DOHH2 (cell line): Measurements from ENCODE around the gene GOLPH3.

Experiments
- H3F3A ChIP-seq: fragments of 200-600 bp; sonication (generic), shearing (Covaris generic); 2 replicates; pipeline ENCODE4 v1.6.0; 2016; ENCODE audit warnings: antibody characterized with exemption, mild to moderate bottlenecking; ENCODE audit not compliant: control insufficient read depth, insufficient read depth
- H3K27ac ChIP-seq: fragments of 200-600 bp; sonication (generic); 2 replicates; pipeline ENCODE4 v1.5.1; 2014; ENCODE audit warnings: low read depth, mild to moderate bottlenecking, low read length, moderate library complexity
- H3K27me3 ChIP-seq: fragments of 200-600 bp; sonication (generic); 2 replicates; pipeline ENCODE4 v1.6.1; 2014; ENCODE audit warnings: mild to moderate bottlenecking, low read length, mixed read lengths; ENCODE audit not compliant: control insufficient read depth
- H3K36me3 ChIP-seq: fragments of 200-600 bp; sonication (generic); 2 replicates; pipeline ENCODE4 v1.6.1; 2014; ENCODE audit warnings: mild to moderate bottlenecking, low read length, moderate library complexity, mixed read lengths; ENCODE audit not compliant: control insufficient read depth
- H3K4me1 ChIP-seq: fragments of 200-600 bp; sonication (generic); 2 replicates; pipeline ENCODE4 v1.6.1; 2014; ENCODE audit warnings: mild to moderate bottlenecking, low read length, mixed read lengths; ENCODE audit not compliant: control insufficient read depth
- H3K4me2 ChIP-seq: fragments of 200-600 bp; sonication (generic); 2 replicates; pipeline ENCODE4 v1.6.0; 2014; ENCODE audit warnings: mild to moderate bottlenecking, low read length, moderate library complexity
- H3K4me3 ChIP-seq: fragments of 200-600 bp; sonication (generic); 2 replicates; pipeline ENCODE4 v1.5.1; 2014; ENCODE audit warnings: mild to moderate bottlenecking, low read length, mixed read lengths
- H3K79me2 ChIP-seq: fragments of 200-600 bp; sonication (generic); 2 replicates; pipeline ENCODE4 v1.6.1; 2014; ENCODE audit warnings: mild to moderate bottlenecking, low read length, mixed read lengths; ENCODE audit not compliant: control insufficient read depth
- H3K9me2 ChIP-seq: fragments of 200-600 bp; sonication (generic); replicated peaks from 2 replicates; pipeline ENCODE4 v1.6.1; 2014; ENCODE audit warnings: mild to moderate bottlenecking, low read length, mixed read lengths; ENCODE audit not compliant: control insufficient read depth
- H3K9me3 ChIP-seq: fragments of 200-600 bp; sonication (generic); 2 replicates; pipeline ENCODE4 v1.6.1; 2014; ENCODE audit warnings: antibody characterized with exemption, low read length, mixed read lengths; ENCODE audit not compliant: control insufficient read depth, insufficient read depth
- H4K20me1 ChIP-seq: fragments of 200-600 bp; sonication (generic); 2 replicates; pipeline ENCODE4 v1.6.0; 2014; ENCODE audit warnings: low read depth, mild to moderate bottlenecking, antibody characterized with exemption, low read length, moderate library complexity; ENCODE audit not compliant: control insufficient read depth, insufficient read depth
- EZH2phosphoT487 ChIP-seq: fragments of 200-600 bp; sonication (generic); IDR thresholded peaks from 2 replicates; pipeline ENCODE4 v1.6.1; 2017; ENCODE audit warnings: borderline replicate concordance, mild to moderate bottlenecking, antibody characterized with exemption, low read length, moderate library complexity, mixed read lengths
- TF ChIP-seq, protein P1 (sequence below): fragments of 200-600 bp; sonication (generic); IDR thresholded peaks from one replicate; pipeline ENCODE4 v1.5.1; 2014; ENCODE audit warnings: antibody characterized with exemption, mild to moderate bottlenecking, low read depth, low read length; ENCODE audit not compliant: poor library complexity, severe bottlenecking

The GOLPH3 gene

DNA sequence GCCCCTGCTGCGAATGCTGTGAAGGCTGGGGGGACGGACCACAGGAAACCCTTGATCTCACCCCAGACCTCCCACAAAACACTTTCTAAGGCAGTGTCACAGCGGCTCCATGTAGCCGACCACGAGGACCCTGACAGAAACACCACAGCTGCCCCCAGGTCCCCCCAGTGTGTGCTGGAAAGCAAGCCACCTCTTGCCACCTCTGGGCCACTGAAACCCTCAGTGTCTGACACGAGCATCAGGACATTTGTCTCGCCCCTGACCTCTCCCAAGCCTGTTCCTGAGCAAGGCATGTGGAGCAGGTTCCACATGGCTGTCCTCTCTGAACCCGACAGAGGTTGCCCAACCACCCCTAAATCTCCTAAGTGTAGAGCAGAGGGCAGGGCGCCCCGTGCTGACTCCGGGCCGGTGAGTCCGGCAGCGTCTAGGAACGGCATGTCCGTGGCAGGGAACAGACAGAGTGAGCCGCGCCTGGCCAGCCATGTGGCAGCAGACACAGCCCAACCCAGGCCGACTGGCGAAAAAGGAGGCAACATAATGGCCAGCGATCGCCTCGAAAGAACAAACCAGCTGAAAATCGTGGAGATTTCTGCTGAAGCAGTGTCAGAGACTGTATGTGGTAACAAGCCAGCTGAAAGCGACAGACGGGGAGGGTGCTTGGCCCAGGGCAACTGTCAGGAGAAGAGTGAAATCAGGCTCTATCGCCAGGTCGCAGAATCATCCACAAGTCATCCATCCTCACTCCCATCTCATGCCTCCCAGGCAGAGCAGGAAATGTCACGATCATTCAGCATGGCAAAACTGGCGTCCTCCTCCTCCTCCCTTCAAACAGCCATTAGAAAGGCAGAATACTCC lies 84.7 kb downstream of the GOLPH3 start:
- Histone ChIP-seq H3K79me2 (no peaks in the 10 kb centered on the region), H3K27ac (no peak overlapping the region), H3K9me3 (no peaks in the 10 kb centered on the region), H3K4me1 (no peaks in the 10 kb centered on the region), H4K20me1 (no peaks in the 10 kb centered on the region), H3F3A (peaks cover 6% of the 10 kb centered on the region), H3K4me3 (no peak overlapping the region), H3K9me2 (no peaks in the 10 kb centered on the region), H3K27me3 (no peaks in the 10 kb centered on the region), H3K4me2 (no peak overlapping the region), H3K36me3 (peaks cover 11% of the 10 kb centered on the region)
- TF ChIP-seq, protein P1, sequence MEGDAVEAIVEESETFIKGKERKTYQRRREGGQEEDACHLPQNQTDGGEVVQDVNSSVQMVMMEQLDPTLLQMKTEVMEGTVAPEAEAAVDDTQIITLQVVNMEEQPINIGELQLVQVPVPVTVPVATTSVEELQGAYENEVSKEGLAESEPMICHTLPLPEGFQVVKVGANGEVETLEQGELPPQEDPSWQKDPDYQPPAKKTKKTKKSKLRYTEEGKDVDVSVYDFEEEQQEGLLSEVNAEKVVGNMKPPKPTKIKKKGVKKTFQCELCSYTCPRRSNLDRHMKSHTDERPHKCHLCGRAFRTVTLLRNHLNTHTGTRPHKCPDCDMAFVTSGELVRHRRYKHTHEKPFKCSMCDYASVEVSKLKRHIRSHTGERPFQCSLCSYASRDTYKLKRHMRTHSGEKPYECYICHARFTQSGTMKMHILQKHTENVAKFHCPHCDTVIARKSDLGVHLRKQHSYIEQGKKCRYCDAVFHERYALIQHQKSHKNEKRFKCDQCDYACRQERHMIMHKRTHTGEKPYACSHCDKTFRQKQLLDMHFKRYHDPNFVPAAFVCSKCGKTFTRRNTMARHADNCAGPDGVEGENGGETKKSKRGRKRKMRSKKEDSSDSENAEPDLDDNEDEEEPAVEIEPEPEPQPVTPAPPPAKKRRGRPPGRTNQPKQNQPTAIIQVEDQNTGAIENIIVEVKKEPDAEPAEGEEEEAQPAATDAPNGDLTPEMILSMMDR: no peak
- TF ChIP-seq EZH2phosphoT487: no peak

DNA sequence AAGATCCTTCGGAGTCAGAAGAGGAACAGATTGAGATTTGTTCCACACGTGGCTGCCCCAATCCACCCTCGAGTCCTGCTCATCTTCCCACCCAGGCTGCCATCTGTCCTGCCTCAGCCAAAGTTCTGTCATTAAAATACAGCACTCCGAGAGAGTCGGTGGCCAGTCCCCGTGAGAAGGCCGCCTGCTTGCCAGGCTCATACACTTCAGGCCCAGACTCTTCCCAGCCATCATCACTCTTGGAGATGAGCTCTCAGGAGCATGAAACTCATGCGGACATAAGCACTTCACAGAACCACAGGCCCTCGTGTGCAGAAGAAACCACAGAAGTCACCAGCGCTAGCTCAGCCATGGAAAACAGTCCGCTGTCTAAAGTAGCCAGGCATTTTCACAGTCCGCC lies 85.9 kb downstream of the GOLPH3 start:
- Histone ChIP-seq H4K20me1 (no peaks in the 10 kb centered on the region), H3F3A (peaks cover 2% of the 10 kb centered on the region; the same call in 1 of the 2 replicates), H3K27ac (no peak overlapping the region), H3K9me3 (no peaks in the 10 kb centered on the region), H3K36me3 (peaks cover 4% of the 10 kb centered on the region), H3K79me2 (no peaks in the 10 kb centered on the region), H3K27me3 (no peaks in the 10 kb centered on the region), H3K4me1 (no peaks in the 10 kb centered on the region), H3K4me3 (no peak overlapping the region), H3K4me2 (no peak overlapping the region), H3K9me2 (no peaks in the 10 kb centered on the region)
- TF ChIP-seq, protein P1: no peak
- no peak for TF ChIP-seq EZH2phosphoT487

DNA sequence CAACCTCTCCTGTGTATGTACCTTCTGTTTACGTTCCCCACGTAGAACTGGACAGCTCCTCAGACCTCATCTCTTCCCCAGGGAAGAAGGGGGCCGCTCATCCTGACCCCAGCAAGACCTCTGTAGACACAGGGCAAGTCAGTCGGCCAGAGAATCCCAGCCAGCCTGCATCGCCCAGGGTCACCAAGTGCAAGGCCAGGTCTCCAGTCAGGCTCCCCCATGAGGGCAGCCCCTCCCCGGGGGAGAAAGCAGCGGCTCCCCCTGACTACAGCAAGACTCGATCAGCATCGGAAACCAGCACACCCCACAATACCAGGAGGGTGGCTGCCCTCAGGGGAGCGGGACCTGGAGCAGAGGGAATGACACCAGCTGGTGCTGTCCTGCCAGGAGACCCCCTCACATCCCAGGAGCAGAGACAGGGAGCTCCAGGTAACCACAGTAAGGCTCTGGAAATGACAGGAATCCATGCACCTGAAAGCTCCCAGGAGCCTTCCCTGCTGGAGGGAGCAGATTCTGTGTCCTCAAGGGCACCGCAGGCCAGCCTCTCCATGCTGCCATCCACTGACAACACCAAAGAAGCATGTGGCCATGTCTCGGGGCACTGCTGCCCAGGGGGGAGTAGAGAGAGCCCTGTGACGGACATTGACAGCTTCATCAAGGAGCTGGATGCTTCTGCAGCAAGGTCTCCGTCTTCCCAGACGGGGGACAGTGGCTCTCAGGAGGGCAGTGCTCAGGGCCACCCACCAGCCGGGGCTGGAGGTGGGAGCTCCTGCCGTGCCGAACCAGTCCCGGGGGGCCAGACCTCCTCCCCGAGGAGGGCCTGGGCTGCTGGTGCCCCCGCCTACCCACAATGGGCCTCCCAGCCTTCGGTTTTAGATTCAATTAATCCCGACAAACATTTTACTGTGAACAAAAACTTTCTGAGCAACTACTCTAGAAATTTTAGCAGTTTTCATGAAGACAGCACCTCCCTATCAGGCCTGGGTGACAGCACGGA lies 86.7 kb downstream of the GOLPH3 start:
- Histone ChIP-seq H3K9me2 (no peaks in the 10 kb centered on the region), H3K27ac (no peak overlapping the region), H3K4me1 (no peaks in the 10 kb centered on the region), H4K20me1 (no peaks in the 10 kb centered on the region), H3K36me3 (no peaks in the 10 kb centered on the region; the same call in 1 of the 2 replicates), H3K9me3 (no peaks in the 10 kb centered on the region), H3K4me3 (no peak overlapping the region), H3K27me3 (no peaks in the 10 kb centered on the region), H3F3A (peaks cover under 1% of the 10 kb centered on the region; the same call in 1 of the 2 replicates), H3K79me2 (no peaks in the 10 kb centered on the region), H3K4me2 (no peak overlapping the region)
- no peak for TF ChIP-seq EZH2phosphoT487
- TF ChIP-seq, protein P1: no peak
